Skeletal muscle satellite cell (primary cell): ENCODE results near the gene SULT2B1.

Experiments used
- H3K27me3 ChIP-seq: 2 replicates; pipeline ENCODE4 v1.7.0; 2013; ENCODE audit warnings: low read length; ENCODE audit not compliant: control insufficient read depth, insufficient read depth
- H3K36me3 ChIP-seq: 2 replicates; pipeline ENCODE4 v1.7.0; 2013; ENCODE audit warnings: mild to moderate bottlenecking, control low read depth, low read length; ENCODE audit not compliant: insufficient read depth
- H3K4me1 ChIP-seq: 2 replicates; pipeline ENCODE4 v1.7.0; 2013; ENCODE audit warnings: low read length; ENCODE audit not compliant: control insufficient read depth, insufficient read depth
- H3K4me2 ChIP-seq: 2 replicates; pipeline ENCODE4 v1.7.0; 2013; ENCODE audit warnings: mild to moderate bottlenecking, low read length
- H3K4me3 ChIP-seq: 2 replicates; pipeline ENCODE4 v1.7.0; 2013; ENCODE audit warnings: low read length
- H3K9ac ChIP-seq: 2 replicates; pipeline ENCODE4 v1.7.0; 2013; ENCODE audit warnings: mild to moderate bottlenecking, low read depth, low read length, moderate library complexity
- H3K9me3 ChIP-seq: replicated peaks from 2 replicates; pipeline ENCODE4 v1.7.0; 2013; ENCODE audit warnings: mild to moderate bottlenecking, control low read depth, low read length

The SULT2B1 gene

GRCh38 chr19:48549380-48549779 is 2.6 kb upstream of the SULT2B1 start:
- peaks cover 5% of the 10 kb centered on the region for H3K4me1 ChIP-seq

GRCh38 chr19:48552406-48553322 is 692 bp downstream of the SULT2B1 start:
- Histone ChIP-seq H3K4me2 (no peak overlapping the region), H3K9me3 (no peaks in the 10 kb centered on the region), H3K4me1 (peaks cover 10% of the 10 kb centered on the region), H3K9ac (no peak overlapping the region), H3K36me3 (no peaks in the 10 kb centered on the region), H3K27me3 (peaks cover 30% of the 10 kb centered on the region), H3K4me3 (no peak overlapping the region)

More at GRCh38 chr19:48549380-48549779, 2.6 kb upstream of the SULT2B1 start:
- no peak overlapping the region for H3K4me2 ChIP-seq
- no peaks in the 10 kb centered on the region for H3K36me3 ChIP-seq
- H3K27me3 ChIP-seq = peaks cover 30% of the 10 kb centered on the region
- H3K4me3 ChIP-seq = no peak overlapping the region
- no peak overlapping the region for H3K9ac ChIP-seq
- no peaks in the 10 kb centered on the region for H3K9me3 ChIP-seq

GRCh38 chr19:48553676-48554384 is 1.9 kb downstream of the SULT2B1 start:
- H3K36me3 ChIP-seq = no peaks in the 10 kb centered on the region
- no peaks in the 10 kb centered on the region for H3K9me3 ChIP-seq

GRCh38 chr19:48554385-48555091 is 2.6 kb downstream of the SULT2B1 start:
- Histone ChIP-seq H3K4me3 (no peak overlapping the region), H3K9me3 (no peaks in the 10 kb centered on the region), H3K4me1 (peaks cover 13% of the 10 kb centered on the region), H3K4me2 (no peak overlapping the region), H3K9ac (no peak overlapping the region), H3K27me3 (peaks cover 16% of the 10 kb centered on the region), H3K36me3 (no peaks in the 10 kb centered on the region)

More at GRCh38 chr19:48553676-48554384, 1.9 kb downstream of the SULT2B1 start:
- Histone ChIP-seq H3K4me2 (no peak overlapping the region), H3K4me1 (peaks cover 13% of the 10 kb centered on the region), H3K27me3 (peaks cover 21% of the 10 kb centered on the region), H3K4me3 (no peak overlapping the region), H3K9ac (no peak overlapping the region)

- Histone ChIP-seq H3K27me3 (peaks cover 8% of the 10 kb centered on the region), H3K4me1 (peaks cover 13% of the 10 kb centered on the region), H3K36me3 (no peaks in the 10 kb centered on the region), H3K4me3 (no peak overlapping the region), H3K9ac (no peak overlapping the region), H3K9me3 (no peaks in the 10 kb centered on the region), H3K4me2 (no peak overlapping the region)
Observed at GRCh38 chr19:48556163-48556562, 4.2 kb downstream of the SULT2B1 start.

- peaks cover 1% of the 10 kb centered on the region for H3K27me3 ChIP-seq
- no peaks in the 10 kb centered on the region for H3K36me3 ChIP-seq
- peaks cover 13% of the 10 kb centered on the region for H3K4me1 ChIP-seq
- no peak overlapping the region for H3K4me2 ChIP-seq
- H3K4me3 ChIP-seq = no peak overlapping the region
- no peaks in the 10 kb centered on the region for H3K9me3 ChIP-seq
- H3K9ac ChIP-seq = no peak overlapping the region
Observed at GRCh38 chr19:48556825-48557224, 4.9 kb downstream of the SULT2B1 start.

- peak overlapping the region; percentile 24 for H3K9ac ChIP-seq
- no peaks in the 10 kb centered on the region for H3K9me3 ChIP-seq
- H3K4me1 ChIP-seq = peaks cover 13% of the 10 kb centered on the region
- H3K27me3 ChIP-seq = no peaks in the 10 kb centered on the region
- no peaks in the 10 kb centered on the region for H3K36me3 ChIP-seq
- H3K4me2 ChIP-seq = peak overlapping the region; percentile 70
- H3K4me3 ChIP-seq = no peak overlapping the region
Observed at GRCh38 chr19:48558018-48558684, 6.2 kb downstream of the SULT2B1 start.

- H3K4me3 ChIP-seq = no peak overlapping the region
- H3K27me3 ChIP-seq = no peaks in the 10 kb centered on the region
- H3K4me2 ChIP-seq = no peak overlapping the region
- H3K9ac ChIP-seq = no peak overlapping the region
- H3K9me3 ChIP-seq = no peaks in the 10 kb centered on the region
- H3K4me1 ChIP-seq = peaks cover 11% of the 10 kb centered on the region
- H3K36me3 ChIP-seq = no peaks in the 10 kb centered on the region
Observed at GRCh38 chr19:48560095-48560530, 8.1 kb downstream of the SULT2B1 start.

GRCh38 chr19:48561412-48561811 is 9.4 kb downstream of the SULT2B1 start:
- no peaks in the 10 kb centered on the region for H3K27me3 ChIP-seq
- H3K4me2 ChIP-seq = no peak overlapping the region
- no peak overlapping the region for H3K4me3 ChIP-seq
- H3K4me1 ChIP-seq = peaks cover 6% of the 10 kb centered on the region
- H3K36me3 ChIP-seq = no peaks in the 10 kb centered on the region
- H3K9ac ChIP-seq = no peak overlapping the region
- no peaks in the 10 kb centered on the region for H3K9me3 ChIP-seq

GRCh38 chr19:48565090-48565489 is 13.1 kb downstream of the SULT2B1 start:
- Histone ChIP-seq H3K9ac (no peak overlapping the region), H3K4me1 (peaks cover 17% of the 10 kb centered on the region), H3K9me3 (no peaks in the 10 kb centered on the region), H3K36me3 (no peaks in the 10 kb centered on the region), H3K4me3 (no peak overlapping the region), H3K27me3 (no peaks in the 10 kb centered on the region), H3K4me2 (no peak overlapping the region)
